Measurements from ENCODE around the gene ZNF587.

DNA sequence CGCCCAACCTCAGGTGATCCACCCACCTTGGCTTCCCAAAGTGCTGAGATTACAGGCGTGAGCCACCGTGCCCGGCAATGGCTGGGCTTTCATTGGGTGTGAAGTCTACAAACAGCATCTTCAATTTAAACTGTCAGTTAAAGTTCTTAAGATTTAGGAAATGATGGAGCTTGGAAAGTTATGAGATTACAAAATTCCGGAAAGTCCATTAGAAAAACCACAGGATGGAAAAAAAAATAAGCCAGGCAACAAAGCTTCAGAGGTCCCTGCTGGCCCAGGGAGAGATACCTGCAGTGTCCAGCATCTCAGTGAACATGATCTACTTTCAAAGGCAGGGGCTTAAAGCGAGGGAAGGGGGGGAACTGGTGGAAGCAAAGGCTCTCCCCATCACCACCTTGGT lies 24.1 kb upstream of the ZNF587 start:
- TF ChIP-seq, protein P1, sequence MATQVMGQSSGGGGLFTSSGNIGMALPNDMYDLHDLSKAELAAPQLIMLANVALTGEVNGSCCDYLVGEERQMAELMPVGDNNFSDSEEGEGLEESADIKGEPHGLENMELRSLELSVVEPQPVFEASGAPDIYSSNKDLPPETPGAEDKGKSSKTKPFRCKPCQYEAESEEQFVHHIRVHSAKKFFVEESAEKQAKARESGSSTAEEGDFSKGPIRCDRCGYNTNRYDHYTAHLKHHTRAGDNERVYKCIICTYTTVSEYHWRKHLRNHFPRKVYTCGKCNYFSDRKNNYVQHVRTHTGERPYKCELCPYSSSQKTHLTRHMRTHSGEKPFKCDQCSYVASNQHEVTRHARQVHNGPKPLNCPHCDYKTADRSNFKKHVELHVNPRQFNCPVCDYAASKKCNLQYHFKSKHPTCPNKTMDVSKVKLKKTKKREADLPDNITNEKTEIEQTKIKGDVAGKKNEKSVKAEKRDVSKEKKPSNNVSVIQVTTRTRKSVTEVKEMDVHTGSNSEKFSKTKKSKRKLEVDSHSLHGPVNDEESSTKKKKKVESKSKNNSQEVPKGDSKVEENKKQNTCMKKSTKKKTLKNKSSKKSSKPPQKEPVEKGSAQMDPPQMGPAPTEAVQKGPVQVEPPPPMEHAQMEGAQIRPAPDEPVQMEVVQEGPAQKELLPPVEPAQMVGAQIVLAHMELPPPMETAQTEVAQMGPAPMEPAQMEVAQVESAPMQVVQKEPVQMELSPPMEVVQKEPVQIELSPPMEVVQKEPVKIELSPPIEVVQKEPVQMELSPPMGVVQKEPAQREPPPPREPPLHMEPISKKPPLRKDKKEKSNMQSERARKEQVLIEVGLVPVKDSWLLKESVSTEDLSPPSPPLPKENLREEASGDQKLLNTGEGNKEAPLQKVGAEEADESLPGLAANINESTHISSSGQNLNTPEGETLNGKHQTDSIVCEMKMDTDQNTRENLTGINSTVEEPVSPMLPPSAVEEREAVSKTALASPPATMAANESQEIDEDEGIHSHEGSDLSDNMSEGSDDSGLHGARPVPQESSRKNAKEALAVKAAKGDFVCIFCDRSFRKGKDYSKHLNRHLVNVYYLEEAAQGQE (IDR thresholded peaks at IDR 0.05; ENCODE audit: insufficient read depth in 1 of 2, low read depth in 2 of 2, low read length in 2 of 2) = no peak
- TF ChIP-seq POLR2AphosphoS5 (IDR thresholded peaks at IDR 0.05; ENCODE audit: low read depth, low read length) (no peak), SIN3A (IDR thresholded peaks at IDR 0.05; ENCODE audit: borderline replicate concordance, insufficient read depth, low read length) (no peak)
